DOHH2 (cell line): ENCODE data around the gene CACNA1I.

ENCODE experiments used
- H3F3A ChIP-seq: fragments of 200-600 bp; sonication (generic), shearing (Covaris generic); 2 replicates; pipeline ENCODE4 v1.6.0; 2016; ENCODE audit warnings: antibody characterized with exemption, mild to moderate bottlenecking; ENCODE audit not compliant: control insufficient read depth, insufficient read depth
- H3K27ac ChIP-seq: fragments of 200-600 bp; sonication (generic); 2 replicates; pipeline ENCODE4 v1.5.1; 2014; ENCODE audit warnings: low read depth, mild to moderate bottlenecking, low read length, moderate library complexity
- H3K27me3 ChIP-seq: fragments of 200-600 bp; sonication (generic); 2 replicates; pipeline ENCODE4 v1.6.1; 2014; ENCODE audit warnings: mild to moderate bottlenecking, low read length, mixed read lengths; ENCODE audit not compliant: control insufficient read depth
- H3K36me3 ChIP-seq: fragments of 200-600 bp; sonication (generic); 2 replicates; pipeline ENCODE4 v1.6.1; 2014; ENCODE audit warnings: mild to moderate bottlenecking, low read length, moderate library complexity, mixed read lengths; ENCODE audit not compliant: control insufficient read depth
- H3K4me1 ChIP-seq: fragments of 200-600 bp; sonication (generic); 2 replicates; pipeline ENCODE4 v1.6.1; 2014; ENCODE audit warnings: mild to moderate bottlenecking, low read length, mixed read lengths; ENCODE audit not compliant: control insufficient read depth
- H3K4me2 ChIP-seq: fragments of 200-600 bp; sonication (generic); 2 replicates; pipeline ENCODE4 v1.6.0; 2014; ENCODE audit warnings: mild to moderate bottlenecking, low read length, moderate library complexity
- H3K4me3 ChIP-seq: fragments of 200-600 bp; sonication (generic); 2 replicates; pipeline ENCODE4 v1.5.1; 2014; ENCODE audit warnings: mild to moderate bottlenecking, low read length, mixed read lengths
- H3K79me2 ChIP-seq: fragments of 200-600 bp; sonication (generic); 2 replicates; pipeline ENCODE4 v1.6.1; 2014; ENCODE audit warnings: mild to moderate bottlenecking, low read length, mixed read lengths; ENCODE audit not compliant: control insufficient read depth
- H3K9me2 ChIP-seq: fragments of 200-600 bp; sonication (generic); replicated peaks from 2 replicates; pipeline ENCODE4 v1.6.1; 2014; ENCODE audit warnings: mild to moderate bottlenecking, low read length, mixed read lengths; ENCODE audit not compliant: control insufficient read depth
- H3K9me3 ChIP-seq: fragments of 200-600 bp; sonication (generic); 2 replicates; pipeline ENCODE4 v1.6.1; 2014; ENCODE audit warnings: antibody characterized with exemption, low read length, mixed read lengths; ENCODE audit not compliant: control insufficient read depth, insufficient read depth
- H4K20me1 ChIP-seq: fragments of 200-600 bp; sonication (generic); 2 replicates; pipeline ENCODE4 v1.6.0; 2014; ENCODE audit warnings: low read depth, mild to moderate bottlenecking, antibody characterized with exemption, low read length, moderate library complexity; ENCODE audit not compliant: control insufficient read depth, insufficient read depth
- CTCF ChIP-seq: fragments of 200-600 bp; sonication (generic); IDR thresholded peaks from one replicate; pipeline ENCODE4 v1.5.1; 2014; ENCODE audit warnings: antibody characterized with exemption, mild to moderate bottlenecking, low read depth, low read length; ENCODE audit not compliant: poor library complexity, severe bottlenecking
- EZH2phosphoT487 ChIP-seq: fragments of 200-600 bp; sonication (generic); IDR thresholded peaks from 2 replicates; pipeline ENCODE4 v1.6.1; 2017; ENCODE audit warnings: borderline replicate concordance, mild to moderate bottlenecking, antibody characterized with exemption, low read length, moderate library complexity, mixed read lengths

Gene CACNA1I

GRCh38 chr22:39665661-39666431 lies 95.3 kb downstream of the CACNA1I start:
- Histone ChIP-seq H3K9me2 (no peaks in the 10 kb centered on the region), H3K4me2 (no peak overlapping the region), H3K9me3 (peaks cover 3% of the 10 kb centered on the region; the same call in 1 of the 2 replicates), H3K4me1 (no peaks in the 10 kb centered on the region), H3F3A (no peaks in the 10 kb centered on the region), H3K36me3 (no peaks in the 10 kb centered on the region), H3K4me3 (no peak overlapping the region), H3K27ac (no peak overlapping the region), H3K79me2 (no peaks in the 10 kb centered on the region), H4K20me1 (no peaks in the 10 kb centered on the region), H3K27me3 (no peaks in the 10 kb centered on the region)
- TF ChIP-seq EZH2phosphoT487, result no peak
- TF ChIP-seq CTCF, result no peak

GRCh38 chr22:39666495-39666894 lies 95.9 kb downstream of the CACNA1I start:
- Histone ChIP-seq H3K36me3 (no peaks in the 10 kb centered on the region), H3K27ac (no peak overlapping the region), H3K4me1 (no peaks in the 10 kb centered on the region), H3K4me2 (no peak overlapping the region), H4K20me1 (no peaks in the 10 kb centered on the region), H3K4me3 (no peak overlapping the region), H3K79me2 (no peaks in the 10 kb centered on the region), H3K9me2 (no peaks in the 10 kb centered on the region), H3K27me3 (no peaks in the 10 kb centered on the region), H3K9me3 (peaks cover 9% of the 10 kb centered on the region), H3F3A (no peaks in the 10 kb centered on the region)
- TF ChIP-seq CTCF (no peak), EZH2phosphoT487 (no peak)

- Histone ChIP-seq H3K36me3 (no peaks in the 10 kb centered on the region), H3K27me3 (no peaks in the 10 kb centered on the region), H3F3A (no peaks in the 10 kb centered on the region), H3K9me3 (peaks cover 13% of the 10 kb centered on the region), H3K79me2 (no peaks in the 10 kb centered on the region), H3K4me3 (no peak overlapping the region), H3K27ac (no peak overlapping the region), H4K20me1 (no peaks in the 10 kb centered on the region), H3K4me2 (no peak overlapping the region), H3K4me1 (no peaks in the 10 kb centered on the region), H3K9me2 (no peaks in the 10 kb centered on the region)
- no peak for TF ChIP-seq EZH2phosphoT487
- no peak for TF ChIP-seq CTCF
These were observed 96.4 kb downstream of the CACNA1I start for GRCh38 chr22:39666926-39667325.
